ENCODE results near the gene SHF.

DNA sequence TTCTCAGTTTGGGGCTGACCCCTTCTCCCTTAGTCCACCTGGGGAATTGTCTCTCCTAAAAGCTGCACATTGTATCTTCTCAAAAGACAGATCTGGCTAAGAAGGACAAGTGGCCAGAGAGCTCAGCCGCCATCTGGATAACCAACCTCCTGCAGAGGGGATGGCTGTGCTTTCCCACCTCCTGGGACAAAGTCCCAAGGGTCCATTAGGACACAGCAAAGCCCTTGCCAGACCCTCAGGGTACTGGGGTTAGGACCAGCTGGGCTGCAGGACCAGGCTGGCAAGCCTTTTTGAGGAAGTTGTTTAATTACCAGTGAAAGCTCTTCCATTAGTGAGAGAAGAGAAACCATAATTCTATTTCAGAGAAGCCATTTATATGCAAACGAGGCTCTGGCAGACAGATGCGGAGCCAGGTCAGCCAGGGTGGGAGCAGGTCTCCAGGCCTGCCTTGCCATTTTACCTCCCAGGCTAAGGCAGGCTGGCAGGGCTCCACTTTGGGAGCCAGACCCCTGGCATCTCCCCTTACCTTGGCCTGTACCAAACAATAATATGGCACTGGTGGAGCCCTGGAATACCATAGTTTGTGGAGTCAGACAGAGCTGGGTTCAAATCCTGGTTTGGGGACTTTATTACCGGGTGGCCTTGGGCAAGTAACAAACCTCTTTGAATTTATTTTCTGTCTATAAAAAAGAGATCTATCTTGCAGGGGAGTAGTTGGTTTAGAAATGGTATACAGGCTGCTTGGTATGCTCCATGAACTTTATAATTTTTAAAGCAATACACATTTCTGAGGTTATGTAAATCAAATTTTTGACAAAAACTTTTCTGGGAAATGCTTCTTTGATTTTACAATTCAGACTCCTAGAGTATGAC is 17.9 kb downstream of the SHF start:
- TF ChIP-seq, protein P1, sequence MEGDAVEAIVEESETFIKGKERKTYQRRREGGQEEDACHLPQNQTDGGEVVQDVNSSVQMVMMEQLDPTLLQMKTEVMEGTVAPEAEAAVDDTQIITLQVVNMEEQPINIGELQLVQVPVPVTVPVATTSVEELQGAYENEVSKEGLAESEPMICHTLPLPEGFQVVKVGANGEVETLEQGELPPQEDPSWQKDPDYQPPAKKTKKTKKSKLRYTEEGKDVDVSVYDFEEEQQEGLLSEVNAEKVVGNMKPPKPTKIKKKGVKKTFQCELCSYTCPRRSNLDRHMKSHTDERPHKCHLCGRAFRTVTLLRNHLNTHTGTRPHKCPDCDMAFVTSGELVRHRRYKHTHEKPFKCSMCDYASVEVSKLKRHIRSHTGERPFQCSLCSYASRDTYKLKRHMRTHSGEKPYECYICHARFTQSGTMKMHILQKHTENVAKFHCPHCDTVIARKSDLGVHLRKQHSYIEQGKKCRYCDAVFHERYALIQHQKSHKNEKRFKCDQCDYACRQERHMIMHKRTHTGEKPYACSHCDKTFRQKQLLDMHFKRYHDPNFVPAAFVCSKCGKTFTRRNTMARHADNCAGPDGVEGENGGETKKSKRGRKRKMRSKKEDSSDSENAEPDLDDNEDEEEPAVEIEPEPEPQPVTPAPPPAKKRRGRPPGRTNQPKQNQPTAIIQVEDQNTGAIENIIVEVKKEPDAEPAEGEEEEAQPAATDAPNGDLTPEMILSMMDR (conservative IDR thresholded peaks at IDR 0.05; ENCODE audit: low read length), result no peak
- TF ChIP-seq EZH2phosphoT487 (IDR thresholded peaks at IDR 0.05; ENCODE audit: borderline replicate concordance), result no peak

All from Loucy (cell line).